ENCODE results near the gene SMYD3. TPM values are rescaled to one million over a fixed set of nuclear protein-coding genes. Genes with fewer than 3 reads are reported as not detected.
"Not testable (repeated sequence)": the region's sequence is repeated elsewhere in the genome, so short reads cannot be mapped to it uniquely, and the experiment has no call there.

SMYD3 gene
- total RNA-seq, 1 donor from 2014 or later: 20.8 TPM

DNA sequence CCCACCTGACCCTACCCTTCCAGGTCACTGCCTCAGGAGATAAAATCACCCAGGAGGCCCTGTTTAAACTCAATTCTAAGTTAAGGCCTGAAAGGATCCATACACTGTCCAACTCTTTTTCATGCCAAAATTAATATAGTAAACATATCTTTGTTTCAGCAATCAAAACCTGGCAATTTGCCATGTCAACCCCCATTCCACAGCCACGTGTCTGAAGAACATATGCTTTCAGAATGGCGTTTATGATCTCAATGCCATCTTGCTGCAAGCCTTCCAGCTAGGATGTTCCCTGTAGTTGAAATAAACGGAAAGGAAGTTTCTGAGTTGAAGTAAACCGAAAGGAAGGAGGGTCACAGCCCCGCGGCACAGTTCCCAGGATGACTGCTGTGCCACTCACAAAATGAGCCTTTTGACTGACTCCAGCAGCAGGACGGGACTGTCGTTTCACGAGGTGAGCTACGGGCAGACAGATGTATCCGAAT is 472.0 kb downstream of the SMYD3 start:
- no peaks in the 10 kb centered on the region for H3K9me3 Mint-ChIP-seq
- no peak for DNase-seq
- intact Hi-C loops (cut with micrococcal nuclease): no loop called here
- CTCF ChIA-PET: no interaction called here
- ATAC-seq (ENCODE audit: low read depth): no peak
- H3K27me3 Mint-ChIP-seq: no peaks in the 10 kb centered on the region
- TF ChIP-seq, protein P1, sequence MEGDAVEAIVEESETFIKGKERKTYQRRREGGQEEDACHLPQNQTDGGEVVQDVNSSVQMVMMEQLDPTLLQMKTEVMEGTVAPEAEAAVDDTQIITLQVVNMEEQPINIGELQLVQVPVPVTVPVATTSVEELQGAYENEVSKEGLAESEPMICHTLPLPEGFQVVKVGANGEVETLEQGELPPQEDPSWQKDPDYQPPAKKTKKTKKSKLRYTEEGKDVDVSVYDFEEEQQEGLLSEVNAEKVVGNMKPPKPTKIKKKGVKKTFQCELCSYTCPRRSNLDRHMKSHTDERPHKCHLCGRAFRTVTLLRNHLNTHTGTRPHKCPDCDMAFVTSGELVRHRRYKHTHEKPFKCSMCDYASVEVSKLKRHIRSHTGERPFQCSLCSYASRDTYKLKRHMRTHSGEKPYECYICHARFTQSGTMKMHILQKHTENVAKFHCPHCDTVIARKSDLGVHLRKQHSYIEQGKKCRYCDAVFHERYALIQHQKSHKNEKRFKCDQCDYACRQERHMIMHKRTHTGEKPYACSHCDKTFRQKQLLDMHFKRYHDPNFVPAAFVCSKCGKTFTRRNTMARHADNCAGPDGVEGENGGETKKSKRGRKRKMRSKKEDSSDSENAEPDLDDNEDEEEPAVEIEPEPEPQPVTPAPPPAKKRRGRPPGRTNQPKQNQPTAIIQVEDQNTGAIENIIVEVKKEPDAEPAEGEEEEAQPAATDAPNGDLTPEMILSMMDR (IDR thresholded peaks at IDR 0.05): no peak
- POLR2A ChIA-PET: no interaction called here
- H3K27ac Mint-ChIP-seq: no peak overlapping the region
- H3K36me3 Mint-ChIP-seq (ENCODE audit: low read depth): no peaks in the 10 kb centered on the region
- H3K4me1 Mint-ChIP-seq: no peaks in the 10 kb centered on the region
- no peak overlapping the region for H3K4me3 Mint-ChIP-seq

DNA sequence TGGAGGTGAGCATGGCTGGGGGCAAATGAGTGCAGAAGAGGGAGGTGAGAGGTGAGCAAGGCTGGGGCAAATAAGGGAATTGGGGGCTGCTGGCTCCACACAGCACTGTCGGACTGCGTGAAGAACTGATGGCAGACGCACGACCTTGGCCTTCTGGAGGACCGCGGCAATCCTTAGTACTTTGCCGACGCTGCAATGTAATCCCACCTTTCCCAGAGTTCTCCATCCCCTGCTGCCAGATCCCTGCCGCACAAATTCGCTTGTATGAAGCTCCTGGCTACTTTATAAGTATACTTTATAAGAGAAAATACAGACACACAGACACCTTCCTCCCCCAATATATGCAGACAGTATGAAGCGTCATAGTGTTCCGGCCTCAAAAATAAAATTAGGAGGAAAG is 472.4 kb downstream of the SMYD3 start:
- CTCF ChIA-PET: no interaction called here
- ATAC-seq (ENCODE audit: low read depth): no peak
- Mint-ChIP-seq H3K36me3 (ENCODE audit: low read depth) (no peaks in the 10 kb centered on the region), H3K4me1 (peaks cover under 1% of the 10 kb centered on the region), H3K9me3 (no peaks in the 10 kb centered on the region), H3K4me3 (no peak overlapping the region), H3K27me3 (no peaks in the 10 kb centered on the region), H3K27ac (no peak overlapping the region)
- POLR2A ChIA-PET: no interaction called here
- intact Hi-C loops (cut with micrococcal nuclease): no loop called here
- no peak for DNase-seq
- TF ChIP-seq, protein P1 (IDR thresholded peaks at IDR 0.05): no peak

DNA sequence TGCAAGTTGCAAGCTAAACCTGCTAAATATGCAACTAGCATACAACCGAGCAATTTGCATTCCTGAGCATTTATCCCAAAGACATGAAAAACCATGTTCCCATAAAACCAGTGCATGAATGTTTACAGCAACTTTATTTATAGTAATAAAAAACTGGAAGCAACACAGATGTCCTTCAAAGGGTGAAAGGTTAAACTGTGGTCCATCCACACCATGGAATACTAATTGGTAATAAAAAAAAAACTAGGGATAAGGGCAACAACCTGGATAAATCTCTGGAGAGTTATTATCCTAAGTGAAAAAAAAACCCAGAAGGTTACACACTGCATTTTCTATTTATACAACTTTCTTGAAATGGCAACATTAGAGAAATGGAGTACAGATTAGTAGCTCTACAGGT is 474.1 kb downstream of the SMYD3 start:
- H3K9me3 Mint-ChIP-seq: peaks cover 3% of the 10 kb centered on the region
- H3K4me3 Mint-ChIP-seq: no peak overlapping the region
- ATAC-seq (ENCODE audit: low read depth) (no peak), DNase-seq (no peak)
- peaks cover 2% of the 10 kb centered on the region for H3K4me1 Mint-ChIP-seq
- H3K27ac Mint-ChIP-seq: no peak overlapping the region
- intact Hi-C loops (cut with micrococcal nuclease): no loop called here
- no peaks in the 10 kb centered on the region for H3K27me3 Mint-ChIP-seq
- ChIA-PET CTCF (no interaction called here), POLR2A (no interaction called here)
- TF ChIP-seq, protein P1 (IDR thresholded peaks at IDR 0.05): no peak
- H3K36me3 Mint-ChIP-seq (ENCODE audit: low read depth): no peaks in the 10 kb centered on the region

DNA sequence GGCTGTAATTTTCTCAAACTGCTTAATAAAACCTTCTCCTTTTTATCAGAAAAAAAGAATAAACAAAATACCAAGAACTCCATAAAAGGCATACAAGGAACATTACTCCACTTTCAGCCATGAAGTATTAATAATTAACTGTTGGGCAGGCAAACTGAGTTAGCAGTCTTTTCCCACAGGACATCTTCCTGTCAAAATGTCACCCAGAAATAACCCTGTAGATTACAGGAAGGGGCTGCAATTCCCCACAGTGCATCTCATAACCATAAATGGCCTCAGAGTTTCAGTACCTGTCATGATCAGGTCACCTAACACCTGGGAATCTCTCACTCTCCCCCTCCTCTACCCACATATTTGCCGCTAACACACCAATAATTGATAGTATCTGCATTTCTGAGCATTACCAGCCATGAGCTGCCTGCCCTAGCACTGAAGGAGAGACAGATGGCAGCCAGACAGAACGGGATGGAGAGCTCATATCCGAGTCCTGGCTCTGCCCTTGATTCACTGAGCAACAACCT is 475.0 kb downstream of the SMYD3 start:
- no peak for ATAC-seq (ENCODE audit: low read depth)
- Mint-ChIP-seq H3K27ac (no peak overlapping the region), H3K4me1 (peaks cover 2% of the 10 kb centered on the region), H3K27me3 (no peaks in the 10 kb centered on the region), H3K9me3 (peaks cover 3% of the 10 kb centered on the region), H3K4me3 (no peak overlapping the region), H3K36me3 (ENCODE audit: low read depth) (no peaks in the 10 kb centered on the region)
- CTCF ChIA-PET: no interaction called here
- no peak for DNase-seq
- intact Hi-C loops (cut with micrococcal nuclease): no loop called here
- TF ChIP-seq, protein P1 (IDR thresholded peaks at IDR 0.05): no peak
- POLR2A ChIA-PET: no interaction called here

DNA sequence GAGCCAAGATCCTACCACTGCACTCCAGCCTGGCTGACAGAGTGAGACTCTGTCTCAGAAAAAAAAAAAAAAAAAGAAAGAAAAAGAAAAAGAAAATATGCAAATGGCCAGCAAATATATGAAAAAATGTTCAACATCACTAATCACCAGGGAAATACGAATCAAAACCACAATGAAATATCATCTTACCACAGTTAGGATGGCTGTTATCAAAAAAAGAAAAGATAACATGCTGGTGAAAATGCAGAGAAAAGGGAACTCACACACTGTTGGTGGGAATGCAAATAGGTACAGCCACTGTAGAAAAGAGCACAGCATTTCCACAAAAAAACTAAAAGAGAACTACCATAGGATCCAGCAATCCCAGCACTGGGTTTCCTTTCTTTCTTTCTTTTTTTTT is 477.5 kb downstream of the SMYD3 start:
- DNase-seq: no peak
- peaks cover 2% of the 10 kb centered on the region for H3K4me1 Mint-ChIP-seq
- intact Hi-C loops (cut with micrococcal nuclease): no loop called here
- H3K9me3 Mint-ChIP-seq: peaks cover 3% of the 10 kb centered on the region
- TF ChIP-seq, protein P1 (IDR thresholded peaks at IDR 0.05): no peak
- ATAC-seq (ENCODE audit: low read depth): no peak
- no peak overlapping the region for H3K27ac Mint-ChIP-seq
- CTCF ChIA-PET: no interaction called here
- no peaks in the 10 kb centered on the region for H3K27me3 Mint-ChIP-seq
- POLR2A ChIA-PET: no interaction called here
- no peaks in the 10 kb centered on the region for H3K36me3 Mint-ChIP-seq (ENCODE audit: low read depth)
- H3K4me3 Mint-ChIP-seq: no peak overlapping the region

DNA sequence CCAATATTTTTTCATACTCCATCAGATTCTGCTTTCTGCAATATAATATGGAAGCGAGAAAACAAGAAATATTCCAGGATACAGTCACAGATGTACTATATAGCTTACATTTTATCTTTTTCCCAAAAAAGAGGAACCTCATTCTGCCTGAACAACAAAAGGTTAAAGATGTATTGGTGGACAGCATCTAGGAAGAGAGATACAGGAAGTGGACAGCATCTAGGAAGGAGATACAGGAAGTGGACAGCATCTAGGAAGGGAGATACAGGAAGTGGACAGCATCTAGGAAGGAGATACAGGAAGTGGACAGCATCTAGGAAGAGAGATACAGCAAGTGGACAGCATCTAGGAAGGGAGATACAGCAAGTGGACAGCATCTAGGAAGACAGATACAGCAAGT is 483.0 kb downstream of the SMYD3 start:
- H3K4me1 Mint-ChIP-seq; H3K27ac Mint-ChIP-seq; ATAC-seq (ENCODE audit: low read depth); POLR2A ChIA-PET; H3K9me3 Mint-ChIP-seq; H3K36me3 Mint-ChIP-seq (ENCODE audit: low read depth); H3K4me3 Mint-ChIP-seq; CTCF ChIA-PET; H3K27me3 Mint-ChIP-seq; intact Hi-C loops (cut with micrococcal nuclease); DNase-seq: not testable (repeated sequence)
